Smooth muscle cell (in vitro differentiated cells): Measurements from ENCODE around the gene OTULIN. TPM values are rescaled to one million over a fixed set of nuclear protein-coding genes. Genes with fewer than 3 reads are reported as not detected.

Experiments
- DNase-seq: peaks from one replicate; lab custom pipeline; 2025; ENCODE audit not compliant: unreplicated experiment; lab: John Stamatoyannopoulos, UW
- H2AFZ ChIP-seq: fragments of 200-600 bp; sonication (generic); 2 replicates; pipeline ENCODE4 v1.6.0; 2016; ENCODE audit warnings: antibody characterized with exemption, low read depth, mild to moderate bottlenecking
- H3F3A ChIP-seq: fragments of 200-600 bp; sonication (generic); 2 replicates; pipeline ENCODE4 v1.6.0; 2017; ENCODE audit warnings: antibody characterized with exemption, low read depth
- H3K27ac ChIP-seq: fragments of 200-600 bp; sonication (generic); 2 replicates; pipeline ENCODE4 v1.5.1; 2016; ENCODE audit warnings: low read depth, mild to moderate bottlenecking
- H3K27me3 ChIP-seq: fragments of 200-600 bp; sonication (generic); 2 replicates; pipeline ENCODE4 v1.6.1; 2016; ENCODE audit warnings: low read depth, mild to moderate bottlenecking
- H3K36me3 ChIP-seq: fragments of 200-600 bp; sonication (generic); 2 replicates; pipeline ENCODE4 v1.5.1; 2016; ENCODE audit warnings: low read depth
- H3K4me1 ChIP-seq: fragments of 200-600 bp; sonication (generic); 2 replicates; pipeline ENCODE4 v1.5.1; 2016; ENCODE audit warnings: low read depth
- H3K4me2 ChIP-seq: fragments of 200-600 bp; sonication (generic); 2 replicates; pipeline ENCODE4 v1.6.0; 2016; ENCODE audit warnings: mild to moderate bottlenecking
- H3K4me3 ChIP-seq: fragments of 200-600 bp; sonication (generic); 2 replicates; pipeline ENCODE4 v1.5.1; 2016; ENCODE audit warnings: mild to moderate bottlenecking
- H3K79me2 ChIP-seq: fragments of 200-600 bp; sonication (generic); 2 replicates; pipeline ENCODE4 v1.6.0; 2016; ENCODE audit warnings: low read depth, mild to moderate bottlenecking
- H3K9ac ChIP-seq: fragments of 200-600 bp; sonication (generic); 2 replicates; pipeline ENCODE4 v1.6.0; 2016; ENCODE audit warnings: low read depth
- H3K9me3 ChIP-seq: fragments of 200-600 bp; sonication (generic); replicated peaks from 2 replicates; pipeline ENCODE4 v1.5.1; 2016; ENCODE audit warnings: low read depth
- H4K20me1 ChIP-seq: fragments of 200-600 bp; sonication (generic); 2 replicates; pipeline ENCODE4 v1.6.0; 2016; ENCODE audit warnings: low read depth
- CTCF ChIP-seq: fragments of 200-600 bp; sonication (generic); IDR thresholded peaks from 2 replicates; pipeline ENCODE4 v1.5.1; 2017; ENCODE audit warnings: borderline replicate concordance, mild to moderate bottlenecking, antibody characterized with exemption; ENCODE audit not compliant: insufficient read depth, poor library complexity, severe bottlenecking
- WGBS: methylation state at CpG from one replicate; pipeline ENCODE4 v1.1.7; 2016; ENCODE audit warnings: low lambda C conversion rate; 5-methylcytosine and 5-hydroxymethylcytosine counted together
- polyA plus RNA-seq: library from polyadenylated mRNA; unstranded; fragments of >200 nt; fragmentation: Nextera tagmentation; extraction: Ambion mirVana; gene quantifications from 2 replicates; pipeline ENCODE4 v1.2.1, GENCODE V29; 2016
- total RNA-seq: library from RNA; depleted of rRNA; stranded (reverse); fragments of >200 nt; gene quantifications from 2 replicates; pipeline ENCODE4 v1.2.3, GENCODE V29; 2014

OTULIN gene
- total and polyA plus RNA-seq, 2 experiments from 2014 or later, result 17.6 to 30.3 TPM

DNA sequence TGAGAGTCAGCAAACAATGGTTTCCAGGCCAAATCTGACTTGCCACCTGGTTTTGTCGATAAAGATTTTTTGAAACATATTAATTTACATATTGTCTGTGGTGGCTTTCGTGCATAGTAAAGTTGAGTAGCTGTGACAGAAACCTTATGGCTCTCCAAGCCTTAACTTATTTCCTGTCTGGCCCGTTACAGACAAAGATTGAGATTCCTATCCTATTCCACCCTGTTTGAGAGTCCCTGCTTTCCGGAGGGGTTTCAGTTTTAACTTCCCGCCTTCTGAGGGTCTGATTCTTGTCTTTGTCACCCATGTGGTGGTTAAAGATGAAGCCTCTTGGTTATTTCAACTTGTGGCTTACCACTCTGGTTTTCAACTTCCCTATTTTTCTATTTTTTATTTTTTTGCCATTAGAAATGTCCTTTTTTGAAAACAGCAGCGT, 11.4 kb downstream of the OTULIN start:
- H3K4me3 ChIP-seq, result no peak overlapping the region
- H3K9ac ChIP-seq, result peak overlapping the region; percentile 66
- WGBS, result 43% methylated on average over 6 of the region's 6 CpGs
- H3K4me2 ChIP-seq, result peak overlapping the region; percentile 77
- H4K20me1 ChIP-seq, result peaks cover 58% of the 10 kb centered on the region
- H3K27me3 ChIP-seq, result no peaks in the 10 kb centered on the region
- peaks cover 59% of the 10 kb centered on the region for H3K79me2 ChIP-seq
- H3K9me3 ChIP-seq, result no peaks in the 10 kb centered on the region
- H3F3A ChIP-seq, result no peaks in the 10 kb centered on the region
- H3K27ac ChIP-seq, result peak overlapping the region; percentile 91
- no peaks in the 10 kb centered on the region for H3K36me3 ChIP-seq
- TF ChIP-seq CTCF, result no peak
- peaks cover 18% of the 10 kb centered on the region for H3K4me1 ChIP-seq
- H2AFZ ChIP-seq, result no peak overlapping the region
- DNase-seq, result no peak

DNA sequence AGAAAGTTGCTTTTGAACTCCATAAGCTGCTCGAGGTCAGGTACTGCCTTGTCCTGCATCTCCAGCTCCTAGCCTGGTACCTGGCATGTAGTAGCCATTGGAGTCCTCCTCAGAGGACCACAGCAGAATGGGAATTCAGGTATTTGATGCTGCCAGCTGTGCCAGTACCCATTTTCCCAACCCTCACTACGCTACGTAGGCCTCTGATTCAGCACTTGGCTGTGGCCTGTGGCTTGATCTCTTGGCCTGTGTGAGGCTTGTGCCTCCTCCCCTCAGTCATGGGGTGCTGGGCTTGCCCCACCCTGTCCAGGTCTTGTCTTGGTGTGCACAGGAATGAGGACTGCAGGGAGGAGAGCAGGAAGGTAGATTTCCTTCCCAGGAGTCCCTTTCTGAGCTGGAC, 11.8 kb downstream of the OTULIN start:
- Histone ChIP-seq H2AFZ (no peak overlapping the region), H3K4me3 (no peak overlapping the region), H3K27me3 (no peaks in the 10 kb centered on the region), H3K9ac (peak overlapping the region; percentile 66), H3F3A (no peaks in the 10 kb centered on the region), H3K4me1 (peaks cover 18% of the 10 kb centered on the region), H4K20me1 (peaks cover 53% of the 10 kb centered on the region), H3K27ac (peak overlapping the region; percentile 91), H3K79me2 (peaks cover 55% of the 10 kb centered on the region), H3K4me2 (peak overlapping the region; percentile 77), H3K36me3 (no peaks in the 10 kb centered on the region), H3K9me3 (no peaks in the 10 kb centered on the region)
- no peak for TF ChIP-seq CTCF
- 55% methylated on average over 3 of the region's 3 CpGs for WGBS
- DNase-seq, result no peak

DNA sequence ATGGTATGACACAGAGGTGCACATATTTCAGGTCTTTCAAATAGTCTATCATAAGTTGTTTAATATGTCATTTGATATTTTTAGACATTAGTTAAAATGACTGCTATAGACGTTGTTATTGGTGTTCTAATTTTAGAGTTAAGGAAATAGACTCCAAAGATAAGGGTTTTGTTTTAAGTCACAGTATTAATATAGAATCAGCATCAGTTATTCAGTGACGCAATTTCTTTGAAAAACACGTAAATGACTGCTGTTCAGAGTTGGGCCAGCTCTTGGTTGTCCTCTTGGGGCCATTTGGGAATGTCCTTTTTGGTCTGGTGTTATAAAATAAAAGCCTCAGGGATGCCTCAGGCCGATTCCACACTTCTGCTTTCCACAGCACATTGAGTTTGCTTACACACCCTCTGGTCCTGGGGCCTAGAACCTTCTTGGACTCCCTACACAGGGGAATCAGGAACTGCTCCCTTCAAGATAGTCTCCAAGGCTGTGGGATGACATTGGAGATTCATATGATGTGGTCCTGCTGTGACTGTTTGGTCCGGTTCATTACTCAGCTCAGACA, 14.3 kb downstream of the OTULIN start:
- no peak for TF ChIP-seq CTCF
- 92% methylated on average over 5 of the region's 5 CpGs for WGBS
- no peak overlapping the region for H3K4me3 ChIP-seq
- no peak overlapping the region for H3K9ac ChIP-seq
- no peak for DNase-seq
- H3K4me1 ChIP-seq, result peaks cover 18% of the 10 kb centered on the region
- H3F3A ChIP-seq, result no peaks in the 10 kb centered on the region
- no peak overlapping the region for H2AFZ ChIP-seq
- no peaks in the 10 kb centered on the region for H3K27me3 ChIP-seq
- no peaks in the 10 kb centered on the region for H3K9me3 ChIP-seq
- no peak overlapping the region for H3K27ac ChIP-seq
- H3K36me3 ChIP-seq, result no peaks in the 10 kb centered on the region
- H3K79me2 ChIP-seq, result peaks cover 30% of the 10 kb centered on the region
- no peak overlapping the region for H3K4me2 ChIP-seq
- peaks cover 29% of the 10 kb centered on the region for H4K20me1 ChIP-seq

DNA sequence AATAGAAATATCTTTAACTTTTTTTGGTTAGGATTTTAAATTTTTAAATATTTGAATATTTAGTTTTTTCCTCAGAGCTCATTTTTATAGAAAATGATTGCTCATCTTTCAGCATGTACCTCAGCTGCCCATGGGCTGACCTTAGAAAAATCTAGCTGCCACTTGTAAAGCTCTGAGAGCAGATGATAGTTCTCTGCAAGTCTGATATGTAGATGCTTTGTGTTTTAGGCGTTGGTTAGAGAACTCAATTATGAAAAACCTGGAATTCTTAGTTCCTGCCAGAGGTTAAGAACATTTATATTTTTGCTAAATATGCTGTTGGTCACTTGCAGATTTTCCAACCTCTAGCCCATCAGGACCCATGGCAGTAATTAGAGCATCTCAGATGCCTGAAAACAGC, 15.1 kb downstream of the OTULIN start:
- no peak overlapping the region for H3K4me2 ChIP-seq
- peaks cover 24% of the 10 kb centered on the region for H3K79me2 ChIP-seq
- H4K20me1 ChIP-seq, result peaks cover 25% of the 10 kb centered on the region
- H3K27ac ChIP-seq, result no peak overlapping the region
- no peak for DNase-seq
- no peaks in the 10 kb centered on the region for H3K9me3 ChIP-seq
- H3K36me3 ChIP-seq, result no peaks in the 10 kb centered on the region
- no peak for TF ChIP-seq CTCF
- 94% methylated on average over 1 of the region's 1 CpG for WGBS
- peaks cover 18% of the 10 kb centered on the region for H3K4me1 ChIP-seq
- no peak overlapping the region for H3K4me3 ChIP-seq
- H3F3A ChIP-seq, result no peaks in the 10 kb centered on the region
- no peak overlapping the region for H2AFZ ChIP-seq
- H3K9ac ChIP-seq, result no peak overlapping the region
- no peaks in the 10 kb centered on the region for H3K27me3 ChIP-seq
